OCI-LY3 (cell line): ENCODE results near the gene MUC15.

Experiments used
- H2AFZ ChIP-seq: fragments of 200-600, 300-600 bp; shearing (Covaris generic); 2 replicates; pipeline ENCODE4 v1.6.0; 2014; ENCODE audit warnings: antibody characterized with exemption, low read depth, low read length
- H3K27ac ChIP-seq: fragments of 200-600, 300-600 bp; sonication (generic); 2 replicates; pipeline ENCODE4 v1.5.1; 2014; ENCODE audit warnings: mild to moderate bottlenecking, low read length, moderate library complexity, mixed read lengths
- H3K27me3 ChIP-seq: fragments of 200-600, 300-600 bp; sonication (generic); 2 replicates; pipeline ENCODE4 v1.6.1; 2014; ENCODE audit warnings: low read depth, low read length, mixed read lengths
- H3K36me3 ChIP-seq: fragments of 200-600, 300-600 bp; sonication (generic); replicated peaks from 2 replicates; pipeline ENCODE3; 2014; ENCODE audit warnings: low read depth, low read length, mixed read lengths
- H3K4me1 ChIP-seq: fragments of 300-600, 200-600 bp; sonication (generic); 2 replicates; pipeline ENCODE4 v1.6.1; 2014; ENCODE audit warnings: low read length, mixed read lengths
- H3K4me2 ChIP-seq: fragments of 200-600, 300-600 bp; sonication (generic); 2 replicates; pipeline ENCODE4 v1.6.1; 2014; ENCODE audit warnings: low read length, mixed read lengths
- H3K4me3 ChIP-seq: fragments of 300-600, 200-600 bp; sonication (generic); 2 replicates; pipeline ENCODE4 v1.5.1; 2014; ENCODE audit warnings: antibody characterized with exemption, mild to moderate bottlenecking, low read length, moderate library complexity
- H3K79me2 ChIP-seq: fragments of 300-600, 200-600 bp; shearing (Covaris generic); 2 replicates; pipeline ENCODE4 v1.6.1; 2014; ENCODE audit warnings: mild to moderate bottlenecking, low read length, mixed read lengths
- H3K9ac ChIP-seq: fragments of 300-600, 200-600 bp; shearing (Covaris generic); 2 replicates; pipeline ENCODE4 v1.6.0; 2014; ENCODE audit warnings: mild to moderate bottlenecking, low read length, moderate library complexity
- H3K9me3 ChIP-seq: fragments of 200-600, 300-600 bp; shearing (Covaris generic); 2 replicates; pipeline ENCODE4 v1.6.1; 2014; ENCODE audit warnings: low read length, mixed read lengths; ENCODE audit not compliant: insufficient read depth
- H4K20me1 ChIP-seq: fragments of 200-600, 300-600 bp; sonication (generic); 2 replicates; pipeline ENCODE4 v1.6.1; 2016; ENCODE audit warnings: low read length, mixed read lengths; ENCODE audit not compliant: insufficient read depth
- CTCF ChIP-seq: fragments of 200-600, 300-600 bp; sonication (generic); IDR thresholded peaks from 2 replicates; pipeline ENCODE4 v1.5.1; 2014; ENCODE audit warnings: antibody characterized with exemption, low read length, low read depth
- EZH2phosphoT487 ChIP-seq: fragments of 200-600 bp; shearing (Covaris generic); IDR thresholded peaks from 2 replicates; pipeline ENCODE4 v1.6.1; 2018; ENCODE audit warnings: antibody characterized with exemption, mixed run types, low read depth

The MUC15 gene

GRCh38 chr11:26539517-26539916 is 32.5 kb downstream of the MUC15 start:
- no peaks in the 10 kb centered on the region for H3K9me3 ChIP-seq
- H3K79me2 ChIP-seq = no peaks in the 10 kb centered on the region
- TF ChIP-seq CTCF (no peak), EZH2phosphoT487 (no peak)
- H3K4me2 ChIP-seq = no peak overlapping the region
- H3K27ac ChIP-seq = no peak overlapping the region
- no peaks in the 10 kb centered on the region for H4K20me1 ChIP-seq
- no peaks in the 10 kb centered on the region for H3K4me1 ChIP-seq
- no peaks in the 10 kb centered on the region for H3K36me3 ChIP-seq
- H3K27me3 ChIP-seq = no peaks in the 10 kb centered on the region
- no peak overlapping the region for H3K4me3 ChIP-seq
- no peak overlapping the region for H3K9ac ChIP-seq
- H2AFZ ChIP-seq = no peak overlapping the region

GRCh38 chr11:26537341-26537740 is 34.7 kb downstream of the MUC15 start:
- H3K9ac ChIP-seq = no peak overlapping the region
- no peak overlapping the region for H3K4me2 ChIP-seq
- no peaks in the 10 kb centered on the region for H3K36me3 ChIP-seq
- no peak overlapping the region for H3K27ac ChIP-seq
- no peak overlapping the region for H3K4me3 ChIP-seq
- TF ChIP-seq CTCF (no peak), EZH2phosphoT487 (no peak)
- H3K27me3 ChIP-seq = no peaks in the 10 kb centered on the region; the same call in 1 of the 2 replicates
- no peak overlapping the region for H2AFZ ChIP-seq
- H3K9me3 ChIP-seq = no peaks in the 10 kb centered on the region
- H3K4me1 ChIP-seq = no peaks in the 10 kb centered on the region
- no peaks in the 10 kb centered on the region for H4K20me1 ChIP-seq
- H3K79me2 ChIP-seq = no peaks in the 10 kb centered on the region

GRCh38 chr11:26527685-26528084 is 44.4 kb downstream of the MUC15 start:
- Histone ChIP-seq H3K4me2 (no peak overlapping the region), H3K27ac (no peak overlapping the region), H3K9me3 (no peaks in the 10 kb centered on the region), H3K79me2 (no peaks in the 10 kb centered on the region), H3K4me1 (peaks cover 6% of the 10 kb centered on the region; the same call in 1 of the 2 replicates), H3K9ac (no peak overlapping the region), H3K36me3 (no peaks in the 10 kb centered on the region), H4K20me1 (no peaks in the 10 kb centered on the region), H2AFZ (no peak overlapping the region), H3K4me3 (no peak overlapping the region), H3K27me3 (no peaks in the 10 kb centered on the region)
- TF ChIP-seq CTCF (no peak), EZH2phosphoT487 (no peak)

- Histone ChIP-seq H2AFZ (no peak overlapping the region), H3K4me1 (peaks cover 6% of the 10 kb centered on the region; the same call in 1 of the 2 replicates), H3K9ac (no peak overlapping the region), H3K27ac (no peak overlapping the region), H3K36me3 (no peaks in the 10 kb centered on the region), H3K4me3 (no peak overlapping the region), H3K27me3 (no peaks in the 10 kb centered on the region), H3K9me3 (no peaks in the 10 kb centered on the region), H3K4me2 (no peak overlapping the region), H3K79me2 (no peaks in the 10 kb centered on the region), H4K20me1 (no peaks in the 10 kb centered on the region)
- TF ChIP-seq CTCF (peak; percentile 42), EZH2phosphoT487 (no peak)
Observed at GRCh38 chr11:26522912-26523610, 49.0 kb downstream of the MUC15 start.
